HG03097 (cell line): ENCODE data around the gene ADGRL4.

Experiments
- ATAC-seq: cut with Tn5 transposase; IDR thresholded peaks from one replicate; pipeline ENCODE4 v1.9.1; 2021; ENCODE audit not compliant: unreplicated experiment, low FRiP score

ADGRL4 gene

GRCh38 chr1:78840453-78841271 is 165.9 kb downstream of the ADGRL4 start:
- no peak for ATAC-seq
